ENCODE results near the gene PRKN.

DNA sequence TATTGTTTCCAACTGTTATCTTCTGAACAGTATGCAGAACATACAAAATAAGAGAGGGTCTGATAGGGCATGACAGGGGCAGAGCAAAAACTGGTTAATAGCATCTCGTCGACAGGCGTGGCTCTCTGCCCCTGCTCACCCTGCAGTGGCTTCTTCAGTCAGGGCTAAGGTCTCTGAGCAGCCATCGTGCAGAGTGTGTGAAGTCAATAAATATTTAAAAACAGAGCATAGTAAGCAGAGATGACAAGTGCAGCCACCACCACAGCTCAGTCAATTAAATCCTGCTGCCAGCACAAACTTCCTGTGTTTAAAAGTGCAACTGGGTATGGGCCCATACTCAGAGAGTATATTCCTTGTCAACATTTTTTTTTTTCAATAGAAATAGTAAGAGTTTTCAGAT is 1080.3 kb downstream of the PRKN start:
- TF ChIP-seq, protein P1, sequence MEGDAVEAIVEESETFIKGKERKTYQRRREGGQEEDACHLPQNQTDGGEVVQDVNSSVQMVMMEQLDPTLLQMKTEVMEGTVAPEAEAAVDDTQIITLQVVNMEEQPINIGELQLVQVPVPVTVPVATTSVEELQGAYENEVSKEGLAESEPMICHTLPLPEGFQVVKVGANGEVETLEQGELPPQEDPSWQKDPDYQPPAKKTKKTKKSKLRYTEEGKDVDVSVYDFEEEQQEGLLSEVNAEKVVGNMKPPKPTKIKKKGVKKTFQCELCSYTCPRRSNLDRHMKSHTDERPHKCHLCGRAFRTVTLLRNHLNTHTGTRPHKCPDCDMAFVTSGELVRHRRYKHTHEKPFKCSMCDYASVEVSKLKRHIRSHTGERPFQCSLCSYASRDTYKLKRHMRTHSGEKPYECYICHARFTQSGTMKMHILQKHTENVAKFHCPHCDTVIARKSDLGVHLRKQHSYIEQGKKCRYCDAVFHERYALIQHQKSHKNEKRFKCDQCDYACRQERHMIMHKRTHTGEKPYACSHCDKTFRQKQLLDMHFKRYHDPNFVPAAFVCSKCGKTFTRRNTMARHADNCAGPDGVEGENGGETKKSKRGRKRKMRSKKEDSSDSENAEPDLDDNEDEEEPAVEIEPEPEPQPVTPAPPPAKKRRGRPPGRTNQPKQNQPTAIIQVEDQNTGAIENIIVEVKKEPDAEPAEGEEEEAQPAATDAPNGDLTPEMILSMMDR (IDR thresholded peaks at IDR 0.05), result no peak
- TF ChIP-seq POLR2A (IDR thresholded peaks at IDR 0.05) (no peak), POLR2AphosphoS5 (IDR thresholded peaks at IDR 0.05; ENCODE audit: insufficient read depth in 1 of 2, low read depth in 1 of 2) (no peak)
